Right lobe of liver (tissue), 6 donors: ENCODE data around the gene TAF11L3. TPM values are rescaled to one million over a fixed set of nuclear protein-coding genes. Genes with fewer than 3 reads are reported as not detected.
"Not testable (repeated sequence)": the region's sequence is repeated elsewhere in the genome, so short reads cannot be mapped to it uniquely, and the experiment has no call there.

Experiments
- ATAC-seq, 4 donors: fragments of 200-7000 bp; cut with Tn5 transposase; one replicate each; pipeline ENCODE4 v1.9.1; 2020; ENCODE audit warnings: mild to moderate bottlenecking in 4 of 4, moderate library complexity in 4 of 4
- DNase-seq, 3 donors: peaks; one replicate each; pipeline ENCODE4 v3.0.0-alpha.2; 2020
- H3K27ac ChIP-seq, 3 donors: fragments of 200-600 bp; one replicate each; pipeline ENCODE4 v1.8.0; 2022
- H3K27me3 ChIP-seq, 2 donors: fragments of 200-600 bp; one replicate each; pipeline ENCODE4 v1.8.0; 2022
- H3K36me3 ChIP-seq, 4 donors: fragments of 200-600 bp; sonication (generic) in 1 of 4; one replicate each; pipeline versions ENCODE4 v1.5.1 to v1.8.0; 2017 to 2022; ENCODE audit warnings: control low read depth in 1 of 4
- H3K4me1 ChIP-seq, 4 donors: fragments of 200-600 bp; sonication (generic) in 1 of 4; one replicate each; pipeline versions ENCODE4 v1.5.1 to v1.8.0; 2017 to 2022; ENCODE audit warnings: control low read depth in 1 of 4
- H3K4me3 ChIP-seq, 3 donors: fragments of 200-600 bp; one replicate each; pipeline ENCODE4 v1.8.0; 2022
- H3K9me3 ChIP-seq, 4 donors: fragments of 200-600 bp; sonication (generic) in 1 of 4; one replicate each; pipeline versions ENCODE4 v1.5.1 to v1.8.0; 2017 to 2022; ENCODE audit warnings: control low read depth in 1 of 4
- POLR2A ChIP-seq: fragments of 450-650 bp; IDR thresholded peaks from one replicate; pipeline ENCODE4 v1.6.1; 2017; ENCODE audit warnings: antibody characterized with exemption, mild to moderate bottlenecking
- WGBS: methylation state at CpG from one replicate; pipeline ENCODE4 v1.1.6; 2018; ENCODE audit warnings: low coverage, low lambda C conversion rate; ENCODE audit not compliant: insufficient coverage; ENCODE audit errors: missing lambda C conversion rate; 5-methylcytosine and 5-hydroxymethylcytosine counted together
- intact Hi-C, 2 donors: fragments of 100-400 bp; cut with DNase I; formaldehyde crosslinking; loops; one replicate each; pipeline versions ENCODE4 v1.11.2 to v1.14.1; 2022
- small RNA-seq, 2 experiments: library from RNA; depleted of rRNA; stranded (forward); fragments of <200 nt; gene quantifications; one replicate each; pipeline ENCODE3, GENCODE V24; 2016
- total RNA-seq, 6 experiments: library from RNA; depleted of rRNA in 2 of 6; stranded (reverse); fragments of >200 nt in 2 of 6; fragmentation: NEBNext Ultra II Directional in 3 of 6; extraction: Animal tissue kit (Norgen Biotek cat#: 25700) in 3 of 6; gene quantifications; one replicate each; pipeline versions ENCODE4 v1.1.0 to v1.2.4, GENCODE V29; 2016 to 2023
- TF ChIP-seq, protein P1 (sequence below), 4 donors: fragments of 200-600 bp in 3 of 4; fragments of 450-650 bp in 1 of 4; IDR thresholded peaks; one replicate each; pipeline versions ENCODE4 v1.5.1 to v1.8.0; 2016 to 2022; ENCODE audit warnings: antibody characterized with exemption in 4 of 4, mild to moderate bottlenecking in 2 of 4
- donor health status: DM: no; HTN: yes; CAD: no.
- donor health status: DM: no; HTN: no; CAD: no.
- donor health status: DM: no; HTN: no; CAD: no.
- donor health status: DM: no; HTN: yes; CAD: no.
- donor health status: DM: no; HTN: yes; CAD: no.

TAF11L3 gene
- total RNA-seq, 6 experiments from 2014 or later = not detected

DNA sequence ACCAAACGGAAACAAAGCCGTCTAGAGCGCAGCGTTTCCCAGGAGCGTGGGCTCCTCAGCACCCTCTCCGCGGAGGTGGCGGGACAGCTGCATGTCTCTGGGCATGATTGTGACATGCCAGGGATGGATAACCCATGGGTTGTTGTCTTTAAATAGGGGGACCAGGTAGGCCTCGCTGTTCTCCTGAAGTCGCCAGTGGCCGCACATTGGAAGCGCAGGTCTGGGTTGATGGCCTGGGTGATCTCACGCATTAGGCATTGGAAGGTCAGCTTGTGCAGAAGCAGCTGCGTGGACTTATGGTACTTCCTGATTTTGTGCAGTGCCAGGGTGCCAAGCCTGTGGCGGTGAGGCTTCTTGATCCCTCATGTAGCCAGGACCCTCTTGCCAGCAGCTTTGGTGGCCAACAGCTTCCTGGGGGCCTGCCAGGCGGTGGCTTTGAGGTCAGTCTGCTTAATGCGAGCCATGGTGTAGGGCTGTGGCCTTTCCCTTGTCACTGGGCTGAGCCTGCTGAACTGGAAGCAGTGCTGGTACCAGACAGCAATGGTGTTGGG, 6.3 kb upstream of the TAF11L3 start:
- ATAC-seq (peak in 2 of 4 donors; percentile 19 to 35), DNase-seq (no peak)
- Histone ChIP-seq H3K4me3 (no peak overlapping the region), H3K36me3 (no peaks in the 10 kb centered on the region), H3K4me1 (no peaks in the 10 kb centered on the region), H3K9me3 (no peaks in the 10 kb centered on the region), H3K27ac (no peak overlapping the region), H3K27me3 (no peaks in the 10 kb centered on the region)
- intact Hi-C loops = no loop called here
- WGBS = 84% methylated on average over 6 of the region's 17 CpGs
- TF ChIP-seq, protein P1, sequence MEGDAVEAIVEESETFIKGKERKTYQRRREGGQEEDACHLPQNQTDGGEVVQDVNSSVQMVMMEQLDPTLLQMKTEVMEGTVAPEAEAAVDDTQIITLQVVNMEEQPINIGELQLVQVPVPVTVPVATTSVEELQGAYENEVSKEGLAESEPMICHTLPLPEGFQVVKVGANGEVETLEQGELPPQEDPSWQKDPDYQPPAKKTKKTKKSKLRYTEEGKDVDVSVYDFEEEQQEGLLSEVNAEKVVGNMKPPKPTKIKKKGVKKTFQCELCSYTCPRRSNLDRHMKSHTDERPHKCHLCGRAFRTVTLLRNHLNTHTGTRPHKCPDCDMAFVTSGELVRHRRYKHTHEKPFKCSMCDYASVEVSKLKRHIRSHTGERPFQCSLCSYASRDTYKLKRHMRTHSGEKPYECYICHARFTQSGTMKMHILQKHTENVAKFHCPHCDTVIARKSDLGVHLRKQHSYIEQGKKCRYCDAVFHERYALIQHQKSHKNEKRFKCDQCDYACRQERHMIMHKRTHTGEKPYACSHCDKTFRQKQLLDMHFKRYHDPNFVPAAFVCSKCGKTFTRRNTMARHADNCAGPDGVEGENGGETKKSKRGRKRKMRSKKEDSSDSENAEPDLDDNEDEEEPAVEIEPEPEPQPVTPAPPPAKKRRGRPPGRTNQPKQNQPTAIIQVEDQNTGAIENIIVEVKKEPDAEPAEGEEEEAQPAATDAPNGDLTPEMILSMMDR (IDR thresholded peaks at IDR 0.05) = no peak
- no peak for TF ChIP-seq POLR2A

DNA sequence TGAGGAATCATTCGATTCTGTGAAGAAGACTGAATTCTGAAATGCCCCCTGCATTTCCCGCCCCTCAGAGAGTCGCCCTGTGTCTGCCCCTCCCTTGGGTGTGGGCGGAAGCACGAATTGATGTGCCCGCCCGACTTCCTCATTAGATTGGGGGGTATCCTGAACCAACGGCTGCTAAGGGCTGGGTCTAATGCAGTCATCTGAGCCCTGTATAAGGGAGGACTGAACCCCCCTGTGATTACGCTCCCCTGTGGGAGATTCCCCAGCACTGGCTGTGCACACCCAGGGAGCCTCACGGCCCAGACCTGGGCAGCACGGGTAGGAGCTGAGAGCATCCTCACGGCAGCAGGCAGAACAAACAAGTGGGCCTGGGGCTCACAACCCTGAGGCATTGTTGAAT, 641 bp upstream of the TAF11L3 start:
- 65% methylated on average over 11 of the region's 12 CpGs for WGBS
- peak in 1 of 3 donors; percentile 30 for DNase-seq
- H3K27ac ChIP-seq = not testable (repeated sequence)

DNA sequence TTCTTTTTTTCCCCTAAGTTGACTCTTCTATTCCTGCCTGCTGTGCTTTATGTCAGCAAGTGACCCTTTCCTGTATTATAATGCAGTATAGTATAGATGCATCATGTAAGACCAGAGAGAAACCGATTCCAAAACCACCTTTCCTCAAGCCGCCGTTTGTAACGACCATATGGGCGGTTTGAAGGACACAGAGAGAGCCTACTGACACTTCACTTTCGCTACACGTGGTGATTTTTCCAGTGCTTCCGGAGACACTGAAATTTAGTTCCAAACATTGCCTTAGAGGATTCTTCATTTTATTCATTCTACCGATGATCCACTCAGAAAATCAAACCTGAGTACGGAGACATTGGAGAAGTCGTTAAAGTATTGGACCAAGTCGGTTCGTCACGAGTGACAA, 1.3 kb downstream of the TAF11L3 start:
- H3K9me3 ChIP-seq, H3K27me3 ChIP-seq, H3K4me3 ChIP-seq, H3K4me1 ChIP-seq, H3K27ac ChIP-seq, H3K36me3 ChIP-seq, DNase-seq, ATAC-seq, intact Hi-C loops: not testable (repeated sequence)
- WGBS = 71% methylated on average over 9 of the region's 14 CpGs

More for the DNA sequence above, 641 bp upstream of the TAF11L3 start:
- ATAC-seq, H3K36me3 ChIP-seq, H3K4me3 ChIP-seq, intact Hi-C loops, H3K9me3 ChIP-seq, H3K27me3 ChIP-seq, H3K4me1 ChIP-seq: not testable (repeated sequence)

- H3K4me3 ChIP-seq, H3K27ac ChIP-seq, H3K36me3 ChIP-seq, H3K4me1 ChIP-seq, intact Hi-C loops, ATAC-seq, H3K27me3 ChIP-seq, H3K9me3 ChIP-seq, DNase-seq: not testable (repeated sequence)
- no CpG with 5 or more reads among the region's 15 CpGs for WGBS
Observed at GRCh38 chr5:17521501-17521900, 3.3 kb downstream of the TAF11L3 start, which contains the start of gene TAF11L4. Gene TAF11L4 (plus strand): TSS chr5:17521801.

- DNase-seq, H3K36me3 ChIP-seq, H3K4me3 ChIP-seq, ATAC-seq, H3K9me3 ChIP-seq, H3K4me1 ChIP-seq, H3K27me3 ChIP-seq, intact Hi-C loops, H3K27ac ChIP-seq: not testable (repeated sequence)
- no CpG with 5 or more reads among the region's 15 CpGs for WGBS
Observed at GRCh38 chr5:17524935-17525334, 6.8 kb downstream of the TAF11L3 start, which contains the start of gene TAF11L5. Gene TAF11L5 (plus strand): TSS chr5:17525235.

DNA sequence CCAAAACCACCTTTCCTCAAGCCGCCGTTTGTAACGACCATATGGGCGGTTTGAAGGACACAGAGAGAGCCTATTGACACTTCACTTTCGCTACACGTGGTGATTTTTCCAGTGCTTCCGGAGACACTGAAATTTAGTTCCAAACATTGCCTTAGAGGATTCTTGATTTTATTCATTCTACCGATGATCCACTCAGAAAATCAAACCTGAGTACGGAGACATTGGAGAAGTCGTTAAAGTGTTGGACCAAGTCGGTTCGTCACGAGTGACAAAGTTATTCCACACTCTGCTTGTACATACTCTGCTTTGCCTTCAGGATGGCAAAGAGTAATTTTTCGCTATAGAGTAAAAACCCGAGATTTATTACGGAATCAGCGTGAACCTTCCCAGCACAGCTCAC, 8.3 kb downstream of the TAF11L3 start:
- H3K27me3 ChIP-seq, H3K4me3 ChIP-seq, intact Hi-C loops, H3K9me3 ChIP-seq, H3K36me3 ChIP-seq, H3K27ac ChIP-seq, ATAC-seq, H3K4me1 ChIP-seq: not testable (repeated sequence)
- 79% methylated on average over 13 of the region's 17 CpGs for WGBS
- peak in 1 of 3 donors; percentile 67 for DNase-seq

DNA sequence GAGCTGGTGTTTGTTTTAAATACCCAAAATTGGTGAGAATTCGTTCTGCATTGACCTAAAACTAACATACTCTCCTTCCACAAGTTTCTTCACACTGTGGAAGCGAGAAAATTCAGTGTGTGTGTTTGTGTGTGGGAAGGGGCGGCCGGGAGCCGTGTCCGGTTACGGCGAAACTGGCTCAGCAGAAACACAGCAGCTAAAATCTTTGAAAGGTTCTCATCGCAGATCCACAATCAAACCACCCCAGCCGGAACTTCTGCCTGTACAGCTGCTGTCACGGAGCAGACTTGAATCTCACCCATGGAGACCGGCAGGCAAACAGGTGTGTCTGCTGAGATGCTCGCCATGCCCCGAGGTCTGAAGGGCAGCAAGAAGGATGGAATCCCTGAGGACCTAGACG, 10.2 kb downstream of the TAF11L3 start, which contains the start of gene TAF11L6:
TAF11L6 (plus strand) TSS at position 301 of the 400 bp plus-strand sequence.
- H3K4me3 ChIP-seq, intact Hi-C loops, H3K36me3 ChIP-seq, H3K27ac ChIP-seq, H3K4me1 ChIP-seq, ATAC-seq, DNase-seq, H3K27me3 ChIP-seq, H3K9me3 ChIP-seq: not testable (repeated sequence)
- no CpG with 5 or more reads among the region's 15 CpGs for WGBS

Small RNAs within 50 kb of the gene (small RNA-seq; reads per million reads assigned to genes)
- gene AC106774.3 = 0 reads per million in 2 experiments

Other genes starting within 250 kb of the TAF11L3 start
- gene TAF11L2, start 20.1 kb upstream of the TAF11L3 start, total RNA-seq = not detected
- gene TAF11L4, start 3.4 kb downstream of the TAF11L3 start, total RNA-seq = not detected
- not detected for gene TAF11L5, start 6.9 kb downstream of the TAF11L3 start, total RNA-seq
- not detected for gene TAF11L6, start 10.3 kb downstream of the TAF11L3 start, total RNA-seq
- gene TAF11L7, start 67.4 kb downstream of the TAF11L3 start, total RNA-seq = not detected
- not detected for gene TAF11L8, start 72.6 kb downstream of the TAF11L3 start, total RNA-seq
- not detected for gene TAF11L9, start 76.0 kb downstream of the TAF11L3 start, total RNA-seq
- gene TAF11L10, start 79.5 kb downstream of the TAF11L3 start, total RNA-seq = not detected
- gene TAF11L11, start 85.8 kb downstream of the TAF11L3 start, total RNA-seq = not detected
- gene TAF11L12, start 92.0 kb downstream of the TAF11L3 start, total RNA-seq = not detected
- not detected for gene TAF11L13, start 113.7 kb downstream of the TAF11L3 start, total RNA-seq
- not detected for gene TAF11L14, start 116.1 kb downstream of the TAF11L3 start, total RNA-seq